ENCODE results near the gene PLEKHA5. TPM values are rescaled to one million over a fixed set of nuclear protein-coding genes. Genes with fewer than 3 reads are reported as not detected.

The PLEKHA5 gene
- total and polyA plus RNA-seq, 2 of the 4 experiments (the other 2 are of a cell fraction), result 5.3 to 12.2 TPM

GRCh38 chr12:19155981-19156734, 26.6 kb downstream of the PLEKHA5 start:
- intact Hi-C loops (cut with micrococcal nuclease) (no loop called here), in situ Hi-C loops (cut with MboI; ENCODE audit: low sequenced_read_pairs) (no loop called here), dilution Hi-C loops (cut with HindIII; ENCODE audit: low sequenced_read_pairs, unreplicated experiment) (no loop called here)
- H3K4me3 ChIP-seq (ENCODE audit: insufficient read depth, low read depth, low read length), result no peak overlapping the region
- DNase-seq (no peak), ATAC-seq (ENCODE audit: low read depth) (no peak)
- BruUV-seq (replicated peaks), result no TSS peak
- H3K4me1 ChIP-seq (ENCODE audit: control insufficient read depth, insufficient read depth, low read length), result peaks cover 6% of the 10 kb centered on the region
- H2AK9ac ChIP-seq (replicated peaks; ENCODE audit: low read depth, low read length, poor library complexity), result no peak overlapping the region
- no peak overlapping the region for H4K8ac ChIP-seq (ENCODE audit: low read depth in 2 of 2, low read length in 2 of 2)
- H3K4ac ChIP-seq (ENCODE audit: low read depth, low read length), result no peak overlapping the region
- H4K91ac ChIP-seq (ENCODE audit: insufficient read depth, low read depth, low read length), result no peak overlapping the region
- peaks cover 6 to 23% of the 10 kb centered on the region in 2 experiments for H3K79me1 ChIP-seq (ENCODE audit: low read depth in 1 of 2, low read length in 2 of 2)
- H2AFZ ChIP-seq (replicated peaks; ENCODE audit: low read length, poor library complexity), result no peak overlapping the region
- H3K9me1 ChIP-seq (ENCODE audit: insufficient read depth, low read length), result no peaks in the 10 kb centered on the region
- H2AK5ac ChIP-seq (ENCODE audit: low read depth, low read length), result no peak overlapping the region
- no peaks in the 10 kb centered on the region for H3K36me3 ChIP-seq (ENCODE audit: control insufficient read depth, insufficient read depth, low read length)
- H3K56ac ChIP-seq (ENCODE audit: extremely low read depth, insufficient read depth, low read length), result no peak overlapping the region
- peaks cover 3% of the 10 kb centered on the region for H3K9me3 ChIP-seq (ENCODE audit: control insufficient read depth, insufficient read depth, low read length)
- H3K27me3 ChIP-seq (ENCODE audit: control insufficient read depth, insufficient read depth, low read length), result no peaks in the 10 kb centered on the region
- H2BK120ac ChIP-seq (ENCODE audit: low read depth, low read length), result no peak overlapping the region
- H4K20me1 ChIP-seq (ENCODE audit: insufficient read depth, low read length), result no peaks in the 10 kb centered on the region
- no peak overlapping the region for H3K4me2 ChIP-seq (ENCODE audit: low read depth, low read length)
- H2BK5ac ChIP-seq (ENCODE audit: low read depth, low read length, poor library complexity, severe bottlenecking), result no peak overlapping the region
- no peak overlapping the region for H3K9ac ChIP-seq (ENCODE audit: low read depth, low read length)
- H3K14ac ChIP-seq (replicated peaks; ENCODE audit: low read depth, low read length), result no peak overlapping the region
- H2BK20ac ChIP-seq (ENCODE audit: low read depth, low read length), result no peak overlapping the region
- no CpG with 5 or more reads among the region's 5 CpGs for WGBS, 2 experiments (ENCODE audit: extremely low coverage in 2 of 2, insufficient read length in 1 of 2)
- no peak for TF ChIP-seq MAZ (IDR thresholded peaks at IDR 0.05; ENCODE audit: borderline replicate concordance, low read depth, low read length)
- TF ChIP-seq BHLHE40 (IDR thresholded peaks at IDR 0.05; ENCODE audit: low read depth, low read length), result no peak
- TF ChIP-seq RAD21 (IDR thresholded peaks at IDR 0.05; ENCODE audit: low read length), result no peak
- no peak for TF ChIP-seq CHD1 (IDR thresholded peaks at IDR 0.05; ENCODE audit: low read depth, low read length)
- no peak for TF ChIP-seq FOS (IDR thresholded peaks at IDR 0.05; ENCODE audit: low read depth, low read length)
- TF ChIP-seq POLR2A (IDR thresholded peaks at IDR 0.05; ENCODE audit: low read depth, low read length), result no peak
- no peak for TF ChIP-seq RCOR1 (IDR thresholded peaks at IDR 0.05; ENCODE audit: insufficient replicate concordance, low read length)
- TF ChIP-seq SMC3 (IDR thresholded peaks at IDR 0.05; ENCODE audit: low read depth, low read length), result no peak
- TF ChIP-seq CTCF (conservative IDR thresholded peaks at IDR 0.05; ENCODE audit: low read depth, low read length), result no peak
- no peak overlapping the region; the same call in 1 of the 2 replicates for H4K5ac ChIP-seq (ENCODE audit: low read depth, low read length)
- no peak overlapping the region for H2BK15ac ChIP-seq (ENCODE audit: low read depth, low read length)
- no peak overlapping the region for H3K27ac ChIP-seq (ENCODE audit: insufficient read depth, low read length)
- no peak overlapping the region for H3K18ac ChIP-seq (ENCODE audit: low read depth, low read length)
- CTCF ChIA-PET, result no interaction called here
- no peak overlapping the region for H3K23ac ChIP-seq (ENCODE audit: low read depth, low read length)
- POLR2A ChIA-PET (ENCODE audit: unreplicated experiment), result no interaction called here

Measured in IMR-90 (cell line).